Measurements from ENCODE around the gene HDAC8.

DNA sequence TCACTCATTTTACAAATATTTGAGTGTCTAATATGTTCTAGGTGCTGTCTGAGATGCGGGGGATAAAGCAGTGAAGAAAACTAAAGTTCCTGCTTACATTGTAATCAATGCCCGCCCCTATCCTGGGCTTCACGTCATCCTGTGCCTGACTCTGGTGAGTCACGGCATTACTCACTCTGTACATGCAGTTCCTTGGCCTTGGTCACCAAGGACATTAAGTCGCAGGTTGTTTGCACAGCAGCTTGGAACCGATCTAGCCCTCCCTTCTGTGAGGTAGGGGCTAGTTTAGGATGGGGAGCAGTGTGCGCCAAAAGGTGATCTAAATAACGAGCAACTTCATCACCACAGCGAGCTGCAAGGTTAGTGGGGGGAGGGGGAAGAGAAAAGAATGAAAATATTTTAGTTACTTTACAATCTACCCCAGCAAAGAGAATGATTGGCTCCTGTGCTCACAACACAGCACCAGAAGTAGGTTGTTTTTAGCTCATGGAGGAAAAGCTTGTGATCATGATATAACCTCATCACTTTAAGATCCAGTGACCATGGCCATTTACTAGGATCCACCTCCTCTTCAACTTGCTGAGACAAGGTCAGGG, 48.0 kb upstream of the HDAC8 start:
- TF ChIP-seq POLR2A (IDR thresholded peaks at IDR 0.05), result no peak
- TF ChIP-seq, protein P1, sequence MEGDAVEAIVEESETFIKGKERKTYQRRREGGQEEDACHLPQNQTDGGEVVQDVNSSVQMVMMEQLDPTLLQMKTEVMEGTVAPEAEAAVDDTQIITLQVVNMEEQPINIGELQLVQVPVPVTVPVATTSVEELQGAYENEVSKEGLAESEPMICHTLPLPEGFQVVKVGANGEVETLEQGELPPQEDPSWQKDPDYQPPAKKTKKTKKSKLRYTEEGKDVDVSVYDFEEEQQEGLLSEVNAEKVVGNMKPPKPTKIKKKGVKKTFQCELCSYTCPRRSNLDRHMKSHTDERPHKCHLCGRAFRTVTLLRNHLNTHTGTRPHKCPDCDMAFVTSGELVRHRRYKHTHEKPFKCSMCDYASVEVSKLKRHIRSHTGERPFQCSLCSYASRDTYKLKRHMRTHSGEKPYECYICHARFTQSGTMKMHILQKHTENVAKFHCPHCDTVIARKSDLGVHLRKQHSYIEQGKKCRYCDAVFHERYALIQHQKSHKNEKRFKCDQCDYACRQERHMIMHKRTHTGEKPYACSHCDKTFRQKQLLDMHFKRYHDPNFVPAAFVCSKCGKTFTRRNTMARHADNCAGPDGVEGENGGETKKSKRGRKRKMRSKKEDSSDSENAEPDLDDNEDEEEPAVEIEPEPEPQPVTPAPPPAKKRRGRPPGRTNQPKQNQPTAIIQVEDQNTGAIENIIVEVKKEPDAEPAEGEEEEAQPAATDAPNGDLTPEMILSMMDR (IDR thresholded peaks at IDR 0.05), result no peak

Data from lower leg skin (tissue), 3 donors.